ENCODE measurements around the gene DGAT2L6.
"Not testable (repeated sequence)": the region's sequence is repeated elsewhere in the genome, so short reads cannot be mapped to it uniquely, and the experiment has no call there.

DNA sequence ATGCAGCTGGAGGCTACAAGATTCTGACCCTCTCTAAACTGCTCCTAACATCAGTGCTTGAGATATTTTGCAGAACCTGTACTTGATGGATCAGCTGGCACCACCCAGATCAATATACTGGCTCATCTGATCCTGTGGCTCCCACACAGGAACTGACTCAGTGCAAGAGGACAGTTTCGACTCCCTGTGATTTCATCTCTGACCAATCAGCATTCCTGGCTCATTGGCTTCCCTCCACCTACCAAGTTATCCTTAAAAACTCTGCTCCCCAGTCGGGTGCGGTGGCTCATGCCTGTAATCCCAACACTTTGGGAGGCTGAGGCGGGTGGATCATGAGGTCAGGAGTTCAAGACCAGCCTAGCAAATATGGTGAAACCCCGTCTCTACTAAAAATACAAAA lies 66.3 kb downstream of the DGAT2L6 start:
- TF ChIP-seq POLR2A (IDR thresholded peaks at IDR 0.05), result not testable (repeated sequence)
- TF ChIP-seq, protein P1, sequence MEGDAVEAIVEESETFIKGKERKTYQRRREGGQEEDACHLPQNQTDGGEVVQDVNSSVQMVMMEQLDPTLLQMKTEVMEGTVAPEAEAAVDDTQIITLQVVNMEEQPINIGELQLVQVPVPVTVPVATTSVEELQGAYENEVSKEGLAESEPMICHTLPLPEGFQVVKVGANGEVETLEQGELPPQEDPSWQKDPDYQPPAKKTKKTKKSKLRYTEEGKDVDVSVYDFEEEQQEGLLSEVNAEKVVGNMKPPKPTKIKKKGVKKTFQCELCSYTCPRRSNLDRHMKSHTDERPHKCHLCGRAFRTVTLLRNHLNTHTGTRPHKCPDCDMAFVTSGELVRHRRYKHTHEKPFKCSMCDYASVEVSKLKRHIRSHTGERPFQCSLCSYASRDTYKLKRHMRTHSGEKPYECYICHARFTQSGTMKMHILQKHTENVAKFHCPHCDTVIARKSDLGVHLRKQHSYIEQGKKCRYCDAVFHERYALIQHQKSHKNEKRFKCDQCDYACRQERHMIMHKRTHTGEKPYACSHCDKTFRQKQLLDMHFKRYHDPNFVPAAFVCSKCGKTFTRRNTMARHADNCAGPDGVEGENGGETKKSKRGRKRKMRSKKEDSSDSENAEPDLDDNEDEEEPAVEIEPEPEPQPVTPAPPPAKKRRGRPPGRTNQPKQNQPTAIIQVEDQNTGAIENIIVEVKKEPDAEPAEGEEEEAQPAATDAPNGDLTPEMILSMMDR (IDR thresholded peaks at IDR 0.05), result not testable (repeated sequence)
